NCI-H526 treated with DMSO at 0.1 percent for 48 hours (cell line): ENCODE measurements around the gene F10.
"Not testable (repeated sequence)": the region's sequence is repeated elsewhere in the genome, so short reads cannot be mapped to it uniquely, and the experiment has no call there.

Source experiments
- DNase-seq: peaks from one replicate; lab custom pipeline; 2025; lab: John Stamatoyannopoulos, UW

F10 gene

GRCh38 chr13:113122550-113123225 is at the start of gene F10:
Gene F10 (plus strand): TSS chr13:113122799. CDS start chr13:113122856, 57 bp downstream.
- DNase-seq: peak; percentile 43

GRCh38 chr13:113073942-113074341 is 48.7 kb upstream of the F10 start:
- DNase-seq: no peak

- DNase-seq: no peak
Measured at GRCh38 chr13:113074401-113074800, 48.2 kb upstream of the F10 start.

GRCh38 chr13:113074876-113075275 is 47.7 kb upstream of the F10 start:
- no peak for DNase-seq

GRCh38 chr13:113075711-113076110 is 46.9 kb upstream of the F10 start:
- DNase-seq: no peak

- DNase-seq: no peak
Measured at GRCh38 chr13:113076681-113077401, 45.8 kb upstream of the F10 start.

GRCh38 chr13:113077566-113077952 is 45.0 kb upstream of the F10 start:
- DNase-seq: no peak

- DNase-seq: no peak
Measured at GRCh38 chr13:113077953-113078901, 44.4 kb upstream of the F10 start.

- DNase-seq: no peak
Measured at GRCh38 chr13:113078902-113079780, 43.5 kb upstream of the F10 start.

- not testable (repeated sequence) for DNase-seq
Measured at GRCh38 chr13:113079781-113080080, 42.9 kb upstream of the F10 start.

- DNase-seq: no peak
Measured at GRCh38 chr13:113080361-113080831, 42.2 kb upstream of the F10 start.

GRCh38 chr13:113080901-113081521 is 41.6 kb upstream of the F10 start:
- DNase-seq: no peak

GRCh38 chr13:113082198-113083021 is 40.2 kb upstream of the F10 start:
- DNase-seq: no peak

GRCh38 chr13:113083022-113083373 is 39.6 kb upstream of the F10 start:
- DNase-seq: no peak

GRCh38 chr13:113083402-113084061 is 39.1 kb upstream of the F10 start:
- DNase-seq: no peak

GRCh38 chr13:113084094-113084942 is 38.3 kb upstream of the F10 start:
- no peak for DNase-seq

- no peak for DNase-seq
Measured at GRCh38 chr13:113084943-113085540, 37.6 kb upstream of the F10 start.

- no peak for DNase-seq
Measured at GRCh38 chr13:113086031-113086750, 36.4 kb upstream of the F10 start.
